Epithelial cell of esophagus (primary cell): ENCODE results near the gene PLEKHG1.

Source experiments
- DNase-seq: peaks from one replicate; pipeline ENCODE4 v3.0.0; 2010; ENCODE audit warnings: low read depth
- H3K4me3 ChIP-seq: 2 replicates; pipeline ENCODE4 v1.5.1; 2011; ENCODE audit warnings: mild to moderate bottlenecking, low read length, control low read depth
- CTCF ChIP-seq: IDR thresholded peaks from 2 replicates; pipeline ENCODE4 v1.5.1; 2011; ENCODE audit warnings: low read depth, mild to moderate bottlenecking, low read length, control low read depth, inconsistent platforms; ENCODE audit not compliant: insufficient read depth; ENCODE audit errors: missing control alignments

PLEKHG1 gene

GRCh38 chr6:150617062-150617461 lies 17.4 kb downstream of the PLEKHG1 start:
- TF ChIP-seq CTCF, result no peak
- no peak overlapping the region for H3K4me3 ChIP-seq

GRCh38 chr6:150617496-150618460 lies 18.1 kb downstream of the PLEKHG1 start:
- peak; percentile 13 for DNase-seq
- no peak overlapping the region for H3K4me3 ChIP-seq
- TF ChIP-seq CTCF, result no peak

More at GRCh38 chr6:150617062-150617461, 17.4 kb downstream of the PLEKHG1 start:
- DNase-seq, result no peak

- TF ChIP-seq CTCF, result no peak
- DNase-seq, result no peak
- H3K4me3 ChIP-seq, result no peak overlapping the region
Measured at GRCh38 chr6:150619275-150619674, 19.6 kb downstream of the PLEKHG1 start.

- DNase-seq, result no peak
- TF ChIP-seq CTCF, result no peak
Measured at GRCh38 chr6:150620244-150620643, 20.6 kb downstream of the PLEKHG1 start.

GRCh38 chr6:150620763-150621162 lies 21.1 kb downstream of the PLEKHG1 start:
- DNase-seq, result no peak
- TF ChIP-seq CTCF, result no peak
- H3K4me3 ChIP-seq, result no peak overlapping the region

More at GRCh38 chr6:150620244-150620643, 20.6 kb downstream of the PLEKHG1 start:
- no peak overlapping the region for H3K4me3 ChIP-seq

- DNase-seq, result no peak
- TF ChIP-seq CTCF, result no peak
- no peak overlapping the region for H3K4me3 ChIP-seq
Measured at GRCh38 chr6:150622476-150622875, 22.8 kb downstream of the PLEKHG1 start.
